ENCODE results near the gene THG1L.

THG1L gene

DNA sequence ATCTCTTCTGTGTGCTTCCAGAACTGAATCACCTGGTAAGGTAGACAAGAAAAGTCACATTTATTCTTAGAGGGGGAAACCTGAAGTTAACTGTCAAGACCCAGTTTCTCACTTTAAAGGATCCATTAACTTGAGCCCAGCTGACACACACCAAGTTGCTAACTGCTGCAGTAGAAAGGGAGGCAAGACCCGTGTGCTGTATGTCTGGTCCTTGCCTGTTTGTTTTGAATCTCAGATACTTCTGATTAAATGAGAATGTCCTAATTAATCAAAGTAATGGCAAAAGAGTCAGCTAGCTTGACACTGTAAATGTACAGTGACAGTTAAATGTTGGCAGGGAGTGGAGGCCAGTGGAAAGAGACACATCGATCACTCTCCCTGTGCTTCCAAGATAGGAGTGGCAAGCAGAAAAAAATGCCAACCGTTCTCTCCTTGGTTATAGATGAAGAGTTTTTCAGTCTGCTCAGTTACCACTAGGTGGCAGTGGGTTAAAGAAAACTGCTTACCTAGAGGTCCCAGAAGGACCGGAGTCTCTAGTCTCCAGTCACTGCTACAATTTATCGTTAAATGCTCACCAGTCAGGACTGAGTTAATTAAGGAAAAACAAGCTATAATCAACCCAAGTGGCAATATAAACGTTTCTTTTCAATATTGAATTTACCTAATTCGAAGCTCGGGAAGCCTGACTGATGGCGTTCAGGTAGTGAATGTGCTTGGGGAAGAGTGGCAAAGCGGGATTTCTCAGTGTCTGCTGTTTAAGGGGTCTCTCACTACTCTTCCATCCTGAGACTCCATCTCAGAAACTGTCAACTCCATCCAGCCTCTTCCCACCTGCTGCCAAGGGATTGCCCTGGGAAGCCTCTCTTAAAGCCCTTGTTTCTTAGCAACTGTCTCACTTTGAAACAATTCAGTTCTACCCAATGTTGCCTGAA is 30.7 kb downstream of the THG1L start:
- no peak for DNase-seq

DNA sequence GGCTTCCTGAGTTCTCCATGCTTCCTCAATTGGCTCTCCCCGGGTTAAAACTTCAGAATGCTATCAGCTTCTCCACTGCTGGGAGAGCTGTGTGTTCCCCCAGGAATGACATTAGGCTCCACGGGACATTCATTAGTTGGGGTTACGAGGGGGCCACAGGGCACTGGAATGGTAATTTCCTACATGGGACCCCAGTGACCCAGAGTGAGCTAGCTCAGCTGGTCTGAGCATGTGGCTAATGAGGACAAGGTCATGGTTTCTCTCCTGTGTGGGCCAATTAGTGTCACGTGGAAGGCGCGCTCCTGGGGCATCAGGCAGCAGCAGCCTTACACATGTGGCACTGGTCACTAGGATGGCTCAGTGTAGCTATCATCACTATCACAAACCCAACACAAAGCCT is 33.3 kb downstream of the THG1L start:
- no peak for DNase-seq

GRCh38 chr5:157766442-157766841 is 35.2 kb downstream of the THG1L start:
- DNase-seq: no peak

DNA sequence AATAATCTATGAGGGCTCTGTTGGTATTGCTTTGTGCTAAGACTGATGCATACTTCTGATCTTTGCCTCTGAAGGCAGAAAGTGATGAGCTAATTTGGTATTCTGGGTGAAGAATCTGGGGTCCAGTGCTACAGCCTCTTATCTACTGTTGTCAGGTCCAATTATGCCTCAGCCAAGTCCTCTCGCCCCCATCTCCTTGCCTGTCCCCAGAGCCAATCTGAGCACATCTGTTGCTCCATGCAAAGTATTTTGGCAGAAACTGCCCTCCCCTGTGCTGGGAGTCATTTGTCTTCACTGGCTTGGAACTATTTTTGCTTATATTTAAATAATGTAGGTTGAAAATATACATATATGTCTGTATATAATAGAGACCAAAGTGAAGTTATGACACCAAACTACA is 35.7 kb downstream of the THG1L start:
- DNase-seq: no peak

DNA sequence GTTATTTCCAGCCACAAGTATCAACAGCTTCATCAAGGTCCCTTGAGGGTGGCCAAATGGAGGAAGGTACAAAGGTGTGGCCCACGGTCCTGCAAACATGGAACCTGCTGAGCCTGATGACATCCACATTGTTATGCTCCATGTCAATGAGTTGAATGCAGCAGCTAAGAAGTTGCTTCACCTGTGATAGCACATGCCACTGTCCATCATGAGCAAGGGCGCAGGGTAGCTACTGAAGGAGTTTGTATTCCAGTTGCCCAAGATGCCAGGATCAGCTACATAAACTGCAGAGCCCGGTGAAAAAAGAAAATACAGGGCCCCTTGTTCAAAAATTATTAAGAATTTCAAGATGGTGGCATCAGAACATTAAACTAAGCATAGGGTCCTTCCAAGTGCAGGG is 36.5 kb downstream of the THG1L start:
- DNase-seq: no peak

- DNase-seq: no peak
Observed at GRCh38 chr5:157770665-157771064, 39.4 kb downstream of the THG1L start.

DNA sequence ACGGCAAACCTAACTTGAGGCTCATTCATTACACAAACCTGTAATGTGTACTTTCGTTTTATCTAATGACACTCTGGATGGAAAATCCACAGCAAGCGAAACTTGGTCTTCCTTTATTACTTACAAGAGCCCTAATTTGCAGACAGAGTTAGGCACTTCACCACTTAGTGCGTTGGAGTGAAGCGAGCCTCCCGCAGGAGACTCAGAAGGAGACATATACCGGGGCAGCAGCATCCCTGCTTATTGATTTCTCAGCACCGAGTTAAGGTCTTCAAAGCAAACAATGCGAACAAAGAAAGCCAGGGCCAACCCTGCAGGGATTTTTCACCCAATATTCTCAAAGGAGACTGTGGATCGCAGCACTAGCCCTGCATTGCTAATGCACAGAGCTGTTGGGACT is 40.9 kb downstream of the THG1L start:
- DNase-seq: no peak

GRCh38 chr5:157778121-157778805 is 47.0 kb downstream of the THG1L start:
- DNase-seq: peak; percentile 5

- DNase-seq: no peak
Observed at GRCh38 chr5:157779221-157779620, 48.0 kb downstream of the THG1L start.

DNA sequence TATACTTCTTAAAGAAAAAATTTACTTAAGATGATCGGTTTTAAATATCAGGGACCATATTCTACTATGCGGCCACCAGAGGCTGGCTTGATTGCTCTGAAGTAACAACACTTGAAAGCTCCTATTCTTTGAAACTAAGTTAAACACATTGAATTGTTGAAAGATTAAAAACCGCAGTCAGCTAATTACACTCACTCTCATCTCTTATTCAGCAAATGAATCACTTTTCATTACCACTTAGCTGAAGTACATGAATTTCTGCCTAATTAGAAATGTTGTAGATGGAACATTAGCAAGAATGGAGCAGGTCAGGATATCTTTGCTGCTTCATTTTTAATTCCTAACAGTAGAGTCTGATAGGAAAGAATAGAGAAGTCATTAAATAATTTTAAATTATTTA is 54.6 kb downstream of the THG1L start:
- no peak for DNase-seq
